Activated T-cell treated with anti-CD3 and anti-CD28 coated beads for 48 hours (primary cell): ENCODE data around the gene MLANA.
"Not testable (repeated sequence)": the region's sequence is repeated elsewhere in the genome, so short reads cannot be mapped to it uniquely, and the experiment has no call there.

ENCODE experiments used
- DNase-seq: peaks from one replicate; pipeline ENCODE4 v3.0.0-alpha.2; 2020; ENCODE audit warnings: low read depth

The MLANA gene

GRCh38 chr9:5870020-5870339 is 20.7 kb upstream of the MLANA start:
- DNase-seq = no peak

GRCh38 chr9:5870691-5871090 is 20.0 kb upstream of the MLANA start:
- DNase-seq = no peak

- no peak for DNase-seq
These were observed 18.9 kb upstream of the MLANA start for GRCh38 chr9:5871785-5872184.

GRCh38 chr9:5872511-5872910 is 18.2 kb upstream of the MLANA start:
- DNase-seq = no peak

DNA sequence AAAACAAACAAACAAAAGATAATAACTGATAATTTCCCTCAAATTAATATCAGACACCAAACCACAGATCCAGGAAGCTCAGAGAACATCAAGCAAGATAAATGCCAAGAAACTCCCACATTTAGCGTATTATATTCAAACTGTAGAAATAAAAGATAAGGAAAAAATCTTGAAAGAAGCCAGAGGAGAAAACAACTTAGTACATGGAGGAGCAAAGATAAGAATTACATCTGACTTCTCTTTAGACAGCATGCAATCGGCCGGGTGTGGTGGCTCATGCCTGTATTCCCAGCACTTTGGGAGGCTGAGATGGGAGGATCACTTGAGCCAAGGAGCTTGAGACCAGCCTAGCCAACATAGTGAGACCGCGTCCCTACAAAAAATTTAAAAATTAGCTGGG is 17.2 kb upstream of the MLANA start:
- DNase-seq = no peak

DNA sequence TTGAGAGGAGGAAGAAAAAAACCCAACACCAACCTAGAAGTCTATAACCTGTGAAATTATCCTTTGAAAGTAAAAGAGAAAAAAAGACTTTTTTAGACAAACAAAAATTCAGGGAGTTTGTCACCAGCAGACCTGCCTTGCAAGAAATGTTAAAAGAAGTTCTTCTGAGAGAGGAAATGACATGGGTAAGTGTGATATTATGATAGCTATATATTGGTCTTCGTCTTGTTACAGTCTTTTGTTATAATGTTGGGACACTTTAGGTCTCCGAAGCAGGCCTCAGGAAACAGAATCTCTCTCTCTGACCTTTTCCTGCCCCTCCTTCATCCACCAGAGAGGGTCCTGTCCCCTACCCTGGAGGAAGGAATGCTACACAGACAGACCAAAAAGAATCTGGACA is 16.6 kb upstream of the MLANA start:
- DNase-seq = no peak

DNA sequence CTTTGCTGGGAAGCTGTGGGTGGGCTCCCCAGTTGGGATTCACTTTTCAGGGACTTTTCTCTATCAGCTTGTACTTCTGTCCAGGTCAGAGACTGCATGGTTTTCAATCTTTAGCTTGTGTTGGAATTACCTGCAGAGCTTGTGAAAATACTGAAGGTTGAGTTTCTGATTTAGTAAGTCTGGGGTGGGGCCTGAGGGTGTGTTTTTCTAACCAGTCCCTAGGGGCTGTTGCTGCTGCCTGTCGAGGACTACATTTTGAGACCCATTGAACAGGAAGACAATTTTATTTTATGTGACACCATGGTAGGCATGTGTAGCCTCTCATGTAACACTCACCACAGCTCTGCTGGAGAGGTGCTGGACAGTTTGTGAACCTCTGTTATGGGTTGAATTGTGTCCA is 14.7 kb upstream of the MLANA start:
- DNase-seq = no peak

GRCh38 chr9:5876711-5877110 is 14.0 kb upstream of the MLANA start:
- DNase-seq = no peak

- no peak for DNase-seq
These were observed 11.1 kb upstream of the MLANA start for GRCh38 chr9:5879419-5880181.

- DNase-seq = not testable (repeated sequence)
These were observed 8.3 kb upstream of the MLANA start for GRCh38 chr9:5882244-5883012.

DNA sequence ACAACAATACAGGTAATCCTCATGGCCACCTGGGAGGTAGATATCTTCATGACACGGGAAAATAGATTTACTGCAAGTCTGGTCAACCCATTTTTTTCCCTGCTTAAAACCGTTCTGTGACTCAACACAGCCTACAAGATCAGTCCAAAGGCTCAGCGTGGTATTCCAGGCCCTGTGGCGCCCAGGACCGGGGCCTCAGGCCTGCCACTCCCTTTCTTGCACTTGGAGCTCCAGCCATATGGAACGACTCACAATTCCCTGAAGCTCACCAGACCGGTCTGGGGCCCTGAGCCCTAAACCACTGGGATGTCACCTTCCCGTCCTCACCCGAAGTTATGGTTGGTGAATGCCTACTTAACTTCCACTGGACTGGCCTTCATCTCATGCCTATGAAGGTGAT is 6.5 kb upstream of the MLANA start:
- DNase-seq = no peak

DNA sequence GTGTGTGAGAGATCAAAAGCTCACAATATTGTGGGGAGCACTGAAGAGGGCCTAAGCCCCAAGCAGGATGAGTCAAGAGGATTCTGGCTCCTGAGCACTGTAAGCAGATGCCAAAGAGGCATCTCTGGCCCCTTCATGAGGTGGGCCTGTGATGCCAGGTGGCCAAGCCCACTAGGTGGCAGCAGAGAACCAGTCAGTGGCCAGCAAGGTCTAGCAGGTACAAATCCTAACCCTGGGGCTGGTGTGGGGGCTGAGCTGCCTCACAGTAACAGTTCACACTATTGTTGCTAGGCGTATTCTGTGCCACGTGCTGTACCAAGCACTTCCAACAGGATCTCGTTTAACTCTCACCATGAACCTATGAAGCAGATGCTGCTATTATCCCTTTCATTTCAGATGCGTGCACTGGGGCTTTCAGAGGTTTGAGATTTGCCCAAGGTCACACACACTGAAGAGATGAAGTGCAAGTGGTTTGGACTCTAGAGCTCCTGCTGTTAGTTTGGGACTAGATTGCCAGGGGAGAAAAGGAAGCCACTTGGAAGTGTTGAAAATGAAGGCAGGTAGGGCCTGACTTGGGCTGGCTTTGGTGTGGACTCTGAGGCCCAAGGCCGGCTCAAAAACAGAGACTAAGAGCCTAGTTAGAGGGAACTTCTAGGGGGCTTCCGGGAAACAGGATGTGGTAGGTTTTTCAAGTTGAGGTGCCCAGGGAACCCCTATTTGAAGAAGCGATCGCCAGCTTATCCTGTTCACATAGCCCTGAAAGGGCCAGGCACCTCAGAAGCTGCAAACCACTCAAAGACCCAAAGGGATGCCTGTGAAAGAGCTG is 4.4 kb upstream of the MLANA start:
- peak; percentile 77 for DNase-seq

GRCh38 chr9:5892456-5893133 is 1.9 kb downstream of the MLANA start:
- no peak for DNase-seq

GRCh38 chr9:5893134-5893505 is 2.4 kb downstream of the MLANA start:
- DNase-seq = no peak

GRCh38 chr9:5893591-5894236 is 3.0 kb downstream of the MLANA start:
- no peak for DNase-seq

- no peak for DNase-seq
These were observed 3.7 kb downstream of the MLANA start for GRCh38 chr9:5894237-5894959.

DNA sequence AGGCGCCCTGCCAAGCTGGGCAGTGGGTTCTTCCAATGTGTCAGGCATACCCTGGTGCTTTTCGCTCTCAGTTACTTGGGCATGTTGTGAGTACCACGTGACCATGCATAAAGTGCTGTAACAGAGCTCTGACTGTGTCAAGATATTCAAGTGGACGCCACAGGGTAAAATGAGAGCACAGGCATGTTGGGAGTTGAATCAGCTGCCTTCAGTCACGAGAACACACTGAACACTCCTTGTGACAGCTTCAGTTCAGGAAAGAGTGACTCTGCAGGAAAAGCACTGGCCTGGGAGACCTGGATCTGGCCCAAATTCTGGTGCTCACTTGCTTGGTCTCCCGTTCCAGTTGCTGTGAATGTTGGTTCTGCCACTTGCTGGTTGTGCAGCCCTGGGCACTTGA is 5.1 kb downstream of the MLANA start:
- no peak for DNase-seq

DNA sequence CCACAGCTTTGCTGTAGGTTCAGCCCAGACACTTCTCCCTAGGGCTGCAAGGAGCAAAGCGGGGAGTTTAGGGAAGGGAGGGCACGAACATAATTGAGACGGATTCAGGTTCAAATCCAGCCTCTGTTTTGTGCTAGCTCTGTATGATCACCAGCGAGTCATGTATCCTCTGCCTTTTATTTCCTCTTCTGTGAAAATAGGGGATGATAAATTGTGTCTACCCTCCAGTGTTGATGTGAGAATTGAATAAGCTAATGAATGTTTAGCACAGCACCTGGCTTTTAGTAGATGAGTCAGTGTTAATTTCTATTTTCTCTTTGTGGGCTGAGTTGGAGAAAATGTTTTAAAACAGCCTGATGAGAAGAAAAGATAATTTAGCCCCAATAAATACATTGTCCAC is 6.2 kb downstream of the MLANA start:
- DNase-seq = no peak

DNA sequence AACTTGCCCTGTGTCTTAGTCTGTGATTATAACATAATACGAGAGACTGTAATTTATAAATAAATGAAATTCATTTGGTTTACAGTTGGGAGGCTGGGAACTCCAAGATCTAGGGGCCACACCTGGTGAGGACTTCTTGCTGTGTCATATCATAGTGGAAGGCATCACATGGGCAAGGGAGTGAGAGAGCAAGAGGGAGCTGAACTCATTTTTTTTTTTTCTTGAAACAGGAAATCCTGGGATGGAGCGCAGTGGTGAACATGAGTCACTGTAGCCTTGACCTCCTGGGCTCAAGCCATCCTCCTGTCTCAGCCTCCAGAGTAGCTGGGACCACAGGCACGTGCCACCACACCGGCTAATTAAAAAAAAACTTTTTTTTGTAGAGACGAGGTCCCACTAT is 7.2 kb downstream of the MLANA start:
- DNase-seq = no peak

DNA sequence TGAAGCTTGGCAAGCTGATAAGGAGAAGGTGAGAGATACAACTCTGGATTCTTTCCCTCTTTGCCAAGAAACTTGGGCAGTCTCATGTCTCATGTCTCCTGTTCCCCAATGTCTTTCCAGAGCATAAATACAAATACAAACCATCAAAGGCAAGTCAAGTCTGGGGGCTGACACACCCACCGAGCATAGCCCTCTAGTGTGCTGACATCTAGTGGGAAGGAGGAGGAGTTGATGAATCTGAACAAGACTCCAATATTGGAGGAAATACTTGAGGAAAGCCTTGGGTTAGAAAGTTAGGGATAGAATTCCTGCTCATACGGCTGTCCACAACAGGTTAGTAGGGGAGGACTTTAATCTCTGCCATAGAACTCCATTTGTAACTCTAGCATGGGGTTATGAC is 8.6 kb downstream of the MLANA start:
- DNase-seq = no peak

DNA sequence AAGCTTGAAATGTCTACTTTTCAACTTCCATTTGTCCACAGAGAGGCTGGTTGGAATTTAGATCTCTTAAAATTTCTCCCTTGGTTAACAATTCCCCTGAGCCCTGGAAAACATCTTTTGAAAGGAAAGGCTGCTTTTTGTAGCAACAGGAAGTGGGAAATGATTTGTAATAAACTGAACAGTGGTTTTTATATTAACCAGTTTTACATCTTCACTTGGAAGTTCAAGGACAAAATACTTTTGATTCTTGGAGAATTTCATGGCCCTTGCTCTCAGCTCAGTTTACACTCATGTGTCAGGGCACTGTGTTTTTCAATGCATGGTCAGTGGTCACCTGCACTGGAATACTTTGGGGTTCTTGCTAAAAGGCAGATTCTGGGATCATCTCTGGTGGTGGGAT is 9.9 kb downstream of the MLANA start:
- no peak for DNase-seq
